ENCODE measurements around the gene CCSER1.
"Not testable (repeated sequence)": the region's sequence is repeated elsewhere in the genome, so short reads cannot be mapped to it uniquely, and the experiment has no call there.

The CCSER1 gene

GRCh38 chr4:91212211-91212610 is 1085.0 kb downstream of the CCSER1 start:
- ATAC-seq (replicated peaks) (no peak), DNase-seq (no peak)
- Mint-ChIP-seq H3K36me3 (ENCODE audit: insufficient read depth) (no peaks in the 10 kb centered on the region), H3K4me1 (ENCODE audit: low read depth in 2 of 2) (no peaks in the 10 kb centered on the region), H3K9me3 (peaks cover 5 to 14% of the 10 kb centered on the region in 2 donors), H3K27me3 (no peaks in the 10 kb centered on the region), H3K4me3 (no peak overlapping the region), H3K27ac (no peak overlapping the region)

GRCh38 chr4:91217831-91218403 is 1090.7 kb downstream of the CCSER1 start:
- not testable (repeated sequence) for DNase-seq; H3K9me3 Mint-ChIP-seq; H3K4me1 Mint-ChIP-seq (ENCODE audit: low read depth in 2 of 2); H3K27ac Mint-ChIP-seq; H3K36me3 Mint-ChIP-seq (ENCODE audit: insufficient read depth); ATAC-seq (replicated peaks); H3K27me3 Mint-ChIP-seq; H3K4me3 Mint-ChIP-seq

- Mint-ChIP-seq H3K4me3 (no peak overlapping the region), H3K36me3 (ENCODE audit: insufficient read depth) (no peaks in the 10 kb centered on the region), H3K27me3 (no peaks in the 10 kb centered on the region), H3K9me3 (peaks cover 0 to 1% of the 10 kb centered on the region in 2 donors), H3K27ac (no peak overlapping the region), H3K4me1 (ENCODE audit: low read depth in 2 of 2) (no peaks in the 10 kb centered on the region)
- no peak for ATAC-seq (replicated peaks)
- DNase-seq, result no peak
These were observed 1093.1 kb downstream of the CCSER1 start for GRCh38 chr4:91220315-91220714.

- DNase-seq (no peak), ATAC-seq (replicated peaks) (no peak)
- Mint-ChIP-seq H3K27me3 (no peaks in the 10 kb centered on the region), H3K4me3 (no peak overlapping the region), H3K4me1 (ENCODE audit: low read depth in 2 of 2) (no peaks in the 10 kb centered on the region), H3K27ac (no peak overlapping the region), H3K36me3 (ENCODE audit: insufficient read depth) (no peaks in the 10 kb centered on the region), H3K9me3 (no peaks in the 10 kb centered on the region)
These were observed 1094.8 kb downstream of the CCSER1 start for GRCh38 chr4:91222014-91222413.

- Mint-ChIP-seq H3K36me3 (ENCODE audit: insufficient read depth) (no peaks in the 10 kb centered on the region), H3K27ac (no peak overlapping the region), H3K9me3 (peaks cover 0 to 2% of the 10 kb centered on the region in 2 donors), H3K4me3 (no peak overlapping the region), H3K4me1 (ENCODE audit: low read depth in 2 of 2) (no peaks in the 10 kb centered on the region), H3K27me3 (no peaks in the 10 kb centered on the region)
- ATAC-seq (replicated peaks) (no peak), DNase-seq (no peak)
These were observed 1099.7 kb downstream of the CCSER1 start for GRCh38 chr4:91226867-91227266.

- Mint-ChIP-seq H3K4me1 (ENCODE audit: low read depth in 2 of 2) (no peaks in the 10 kb centered on the region), H3K27me3 (no peaks in the 10 kb centered on the region), H3K36me3 (ENCODE audit: insufficient read depth) (no peaks in the 10 kb centered on the region), H3K9me3 (peaks cover 0 to 5% of the 10 kb centered on the region in 2 donors), H3K27ac (no peak overlapping the region), H3K4me3 (no peak overlapping the region)
- ATAC-seq (replicated peaks) (no peak), DNase-seq (no peak)
These were observed 1101.5 kb downstream of the CCSER1 start for GRCh38 chr4:91228659-91229058.

- DNase-seq, result no peak
- no peaks in the 10 kb centered on the region for H3K36me3 Mint-ChIP-seq (ENCODE audit: insufficient read depth)
- H3K4me1 Mint-ChIP-seq (ENCODE audit: low read depth in 2 of 2), result no peaks in the 10 kb centered on the region
- no peak for ATAC-seq (replicated peaks)
- peaks cover 5 to 7% of the 10 kb centered on the region in 2 donors for H3K9me3 Mint-ChIP-seq
- H3K27me3 Mint-ChIP-seq, result no peaks in the 10 kb centered on the region
- no peak overlapping the region for H3K27ac Mint-ChIP-seq
- no peak overlapping the region for H3K4me3 Mint-ChIP-seq
These were observed 1106.0 kb downstream of the CCSER1 start for GRCh38 chr4:91233164-91233563.

- DNase-seq, result no peak
- H3K4me3 Mint-ChIP-seq, result no peak overlapping the region
- peaks cover 8 to 17% of the 10 kb centered on the region in 2 donors for H3K9me3 Mint-ChIP-seq
- H3K4me1 Mint-ChIP-seq (ENCODE audit: low read depth in 2 of 2), result no peaks in the 10 kb centered on the region
- H3K36me3 Mint-ChIP-seq (ENCODE audit: insufficient read depth), result no peaks in the 10 kb centered on the region
- no peaks in the 10 kb centered on the region for H3K27me3 Mint-ChIP-seq
- ATAC-seq (replicated peaks), result no peak
- no peak overlapping the region for H3K27ac Mint-ChIP-seq
These were observed 1115.9 kb downstream of the CCSER1 start for GRCh38 chr4:91243132-91243531.

GRCh38 chr4:91256043-91256442 is 1128.8 kb downstream of the CCSER1 start:
- ATAC-seq (replicated peaks), result no peak
- Mint-ChIP-seq H3K9me3 (peaks cover 10 to 11% of the 10 kb centered on the region in 2 donors), H3K36me3 (ENCODE audit: insufficient read depth) (no peaks in the 10 kb centered on the region), H3K4me1 (ENCODE audit: low read depth in 2 of 2) (no peaks in the 10 kb centered on the region), H3K27me3 (no peaks in the 10 kb centered on the region), H3K4me3 (no peak overlapping the region), H3K27ac (no peak overlapping the region)
- no peak for DNase-seq

GRCh38 chr4:91256751-91257150 is 1129.6 kb downstream of the CCSER1 start:
- no peaks in the 10 kb centered on the region for H3K27me3 Mint-ChIP-seq
- no peak overlapping the region for H3K27ac Mint-ChIP-seq

GRCh38 chr4:91257721-91258120 is 1130.5 kb downstream of the CCSER1 start:
- no peak for DNase-seq
- Mint-ChIP-seq H3K4me1 (ENCODE audit: low read depth in 2 of 2) (no peaks in the 10 kb centered on the region), H3K27me3 (no peaks in the 10 kb centered on the region)

More at GRCh38 chr4:91256751-91257150, 1129.6 kb downstream of the CCSER1 start:
- DNase-seq, result no peak
- no peak overlapping the region for H3K4me3 Mint-ChIP-seq
- peaks cover 12 to 18% of the 10 kb centered on the region in 2 donors for H3K9me3 Mint-ChIP-seq
- ATAC-seq (replicated peaks), result no peak
- no peaks in the 10 kb centered on the region for H3K4me1 Mint-ChIP-seq (ENCODE audit: low read depth in 2 of 2)
- H3K36me3 Mint-ChIP-seq (ENCODE audit: insufficient read depth), result no peaks in the 10 kb centered on the region

GRCh38 chr4:91258326-91258725 is 1131.1 kb downstream of the CCSER1 start:
- DNase-seq (no peak), ATAC-seq (replicated peaks) (no peak)
- Mint-ChIP-seq H3K4me1 (ENCODE audit: low read depth in 2 of 2) (no peaks in the 10 kb centered on the region), H3K9me3 (peaks cover 14 to 17% of the 10 kb centered on the region in 2 donors), H3K4me3 (no peak overlapping the region), H3K36me3 (ENCODE audit: insufficient read depth) (no peaks in the 10 kb centered on the region), H3K27ac (no peak overlapping the region), H3K27me3 (no peaks in the 10 kb centered on the region)

More at GRCh38 chr4:91257721-91258120, 1130.5 kb downstream of the CCSER1 start:
- Mint-ChIP-seq H3K27ac (no peak overlapping the region), H3K4me3 (no peak overlapping the region), H3K36me3 (ENCODE audit: insufficient read depth) (no peaks in the 10 kb centered on the region), H3K9me3 (peaks cover 12 to 18% of the 10 kb centered on the region in 2 donors)
- no peak for ATAC-seq (replicated peaks)

- Mint-ChIP-seq H3K9me3 (peaks cover 7 to 10% of the 10 kb centered on the region in 2 donors), H3K27me3 (no peaks in the 10 kb centered on the region), H3K36me3 (ENCODE audit: insufficient read depth) (no peaks in the 10 kb centered on the region), H3K4me3 (no peak overlapping the region), H3K27ac (no peak overlapping the region), H3K4me1 (ENCODE audit: low read depth in 2 of 2) (no peaks in the 10 kb centered on the region)
- no peak for ATAC-seq (replicated peaks)
- no peak for DNase-seq
These were observed 1140.3 kb downstream of the CCSER1 start for GRCh38 chr4:91267543-91267942.

GRCh38 chr4:91268481-91268880 is 1141.3 kb downstream of the CCSER1 start:
- not testable (repeated sequence) for H3K27me3 Mint-ChIP-seq; H3K36me3 Mint-ChIP-seq (ENCODE audit: insufficient read depth); H3K27ac Mint-ChIP-seq; H3K4me3 Mint-ChIP-seq; H3K4me1 Mint-ChIP-seq (ENCODE audit: low read depth in 2 of 2); DNase-seq; ATAC-seq (replicated peaks)
- H3K9me3 Mint-ChIP-seq, result peaks cover 7 to 13% of the 10 kb centered on the region in 2 donors

Measured in effector memory CD8-positive, alpha-beta T cell (primary cell).